ENCODE data around the gene PLSCR5.

Gene PLSCR5, protein sequence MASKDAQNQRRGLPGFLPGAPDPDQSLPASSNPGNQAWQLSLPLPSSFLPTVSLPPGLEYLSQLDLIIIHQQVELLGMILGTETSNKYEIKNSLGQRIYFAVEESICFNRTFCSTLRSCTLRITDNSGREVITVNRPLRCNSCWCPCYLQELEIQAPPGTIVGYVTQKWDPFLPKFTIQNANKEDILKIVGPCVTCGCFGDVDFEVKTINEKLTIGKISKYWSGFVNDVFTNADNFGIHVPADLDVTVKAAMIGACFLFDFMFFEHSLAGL

DNA sequence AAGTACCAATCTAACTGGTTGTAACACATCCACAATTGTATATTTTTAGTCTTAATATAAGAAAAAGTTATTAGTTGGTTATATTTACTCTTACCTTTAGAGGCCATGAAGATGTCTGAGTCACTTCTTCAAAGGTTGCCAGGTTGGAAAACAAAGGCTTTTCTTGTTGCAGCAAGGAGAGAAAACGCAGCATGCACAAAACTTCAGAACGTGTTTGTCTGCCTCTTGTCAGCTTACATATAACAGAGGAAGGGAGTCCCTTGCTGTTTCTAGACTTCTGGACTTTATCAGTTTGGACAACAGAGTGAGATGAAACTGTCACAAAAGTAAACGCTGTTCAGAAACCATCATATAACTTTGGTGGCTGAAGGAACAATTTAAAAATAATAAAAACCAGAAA lies at the start of gene PLSCR5:
PLSCR5 (minus strand) TSS at position 241 of the 400 bp plus-strand sequence; CDS start at position 107, 134 bp downstream.
- no peak for DNase-seq

DNA sequence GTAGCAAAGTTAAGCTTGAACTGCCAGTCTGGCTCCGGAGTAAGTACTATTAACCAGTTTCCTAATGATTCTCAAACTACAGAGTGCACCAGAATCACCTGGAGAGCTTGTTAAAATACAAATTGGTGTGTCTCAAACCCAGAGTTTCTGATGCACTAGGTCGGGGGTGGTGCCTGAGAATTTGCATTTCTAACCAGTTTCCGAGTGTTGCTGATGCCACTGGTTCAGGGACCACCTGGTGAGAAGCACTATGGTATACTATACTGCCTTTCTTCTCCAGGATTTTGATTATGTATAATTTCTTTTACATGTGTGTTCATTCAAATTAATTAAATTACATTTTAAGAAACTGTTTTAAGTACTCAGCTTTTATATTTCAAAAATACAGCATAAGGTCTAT lies 48.8 kb upstream of the PLSCR5 start:
- no peak for DNase-seq

- DNase-seq, result no peak
These were observed 45.7 kb upstream of the PLSCR5 start for GRCh38 chr3:146650691-146651442.

DNA sequence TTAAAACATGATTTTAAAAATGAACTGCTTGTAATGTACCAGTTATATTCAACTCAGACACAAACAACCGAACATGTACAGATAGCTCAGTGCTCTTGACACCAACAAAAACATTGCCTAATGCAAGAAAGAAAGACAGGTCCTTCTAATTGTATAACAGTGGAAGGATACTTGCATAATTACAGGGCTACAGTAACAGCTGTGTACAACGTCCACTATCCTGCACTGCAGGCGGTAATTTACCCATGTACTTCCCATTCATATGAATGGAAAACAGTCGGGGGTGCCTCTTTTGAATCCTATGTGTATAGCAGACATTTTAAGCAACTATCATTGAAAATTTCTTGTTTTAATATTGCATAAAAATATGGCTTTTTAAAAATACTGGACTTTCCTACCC lies 41.1 kb upstream of the PLSCR5 start:
- DNase-seq, result no peak

DNA sequence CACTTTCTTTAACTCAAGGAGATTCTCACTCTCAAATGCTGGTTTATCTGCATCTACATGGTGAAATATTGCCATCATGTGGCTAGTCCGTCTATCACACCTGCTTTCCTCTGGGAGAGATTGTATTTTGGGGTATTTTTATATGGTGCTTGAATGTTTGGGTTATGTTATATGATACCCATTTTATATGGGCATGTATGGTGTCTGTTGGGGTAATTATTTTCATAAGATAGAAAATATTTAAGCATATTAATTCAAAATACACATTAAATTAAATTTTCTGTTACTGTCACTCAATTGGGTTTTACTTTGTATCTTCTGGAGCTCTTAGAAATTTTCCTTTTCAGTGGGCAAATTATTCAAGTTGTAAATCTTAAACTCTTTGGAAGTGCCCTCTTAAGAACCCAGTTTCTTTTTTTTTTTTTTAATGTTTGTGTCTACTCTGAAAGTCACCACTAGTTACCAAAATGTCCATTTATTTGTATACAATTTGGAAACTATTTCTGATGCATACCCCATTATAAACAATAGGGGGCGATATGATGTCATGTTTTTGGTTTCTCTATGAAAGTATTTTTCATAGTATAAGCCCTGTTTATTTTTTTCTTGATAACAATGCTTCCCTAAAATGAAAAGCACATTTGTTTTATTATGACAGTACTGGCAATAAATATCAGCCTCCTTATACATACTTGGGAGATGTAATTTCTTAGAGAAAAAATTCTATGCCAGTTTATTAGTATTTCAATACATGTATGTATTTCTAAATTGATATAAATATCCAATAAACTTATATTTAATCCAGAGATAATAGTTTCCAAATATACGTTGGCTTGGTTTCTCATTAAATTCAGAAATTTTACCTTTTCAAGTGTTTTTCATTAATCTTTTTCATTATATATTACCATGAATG lies 36.1 kb upstream of the PLSCR5 start:
- no peak for DNase-seq

GRCh38 chr3:146640361-146640760 lies 35.2 kb upstream of the PLSCR5 start:
- no peak for DNase-seq

DNA sequence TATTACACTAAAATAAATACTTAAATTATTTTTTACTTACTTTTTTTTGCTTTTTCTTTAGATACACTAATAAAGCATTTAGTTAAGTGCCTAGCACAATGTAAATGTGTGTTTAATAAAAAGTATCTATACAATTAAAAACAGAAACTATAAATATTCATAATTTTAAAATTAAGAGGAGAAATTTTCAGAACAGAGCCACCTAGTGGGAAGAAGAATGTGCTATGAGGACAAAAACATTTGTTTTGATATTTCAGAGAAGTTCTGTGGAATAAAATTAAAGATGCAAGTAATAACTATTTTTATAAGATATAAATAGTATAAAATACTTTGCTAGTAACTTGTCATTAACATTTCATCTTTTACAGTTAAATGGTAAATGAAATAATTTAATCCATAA lies 33.6 kb upstream of the PLSCR5 start:
- no peak for DNase-seq

GRCh38 chr3:146637871-146638270 lies 32.7 kb upstream of the PLSCR5 start:
- no peak for DNase-seq

GRCh38 chr3:146636881-146637280 lies 31.7 kb upstream of the PLSCR5 start:
- no peak for DNase-seq

DNA sequence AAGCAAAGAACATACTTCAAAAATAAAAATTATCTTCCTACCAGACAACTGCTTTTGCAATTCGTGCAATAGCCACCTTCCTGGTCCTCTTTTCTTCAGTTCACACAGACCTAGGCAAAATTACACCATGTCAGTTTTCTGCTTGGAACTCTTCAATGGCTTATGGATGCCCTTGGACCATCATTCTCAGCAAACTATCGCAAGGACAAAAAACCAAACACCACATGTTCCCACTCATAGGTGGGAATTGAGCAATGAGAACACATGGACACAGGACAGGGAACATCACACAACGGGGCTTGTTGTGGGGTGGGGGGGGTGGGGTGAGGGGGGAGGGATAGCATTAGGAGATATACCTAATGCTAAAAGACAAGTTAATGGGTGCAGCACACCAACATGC lies 29.2 kb upstream of the PLSCR5 start:
- DNase-seq, result no peak

DNA sequence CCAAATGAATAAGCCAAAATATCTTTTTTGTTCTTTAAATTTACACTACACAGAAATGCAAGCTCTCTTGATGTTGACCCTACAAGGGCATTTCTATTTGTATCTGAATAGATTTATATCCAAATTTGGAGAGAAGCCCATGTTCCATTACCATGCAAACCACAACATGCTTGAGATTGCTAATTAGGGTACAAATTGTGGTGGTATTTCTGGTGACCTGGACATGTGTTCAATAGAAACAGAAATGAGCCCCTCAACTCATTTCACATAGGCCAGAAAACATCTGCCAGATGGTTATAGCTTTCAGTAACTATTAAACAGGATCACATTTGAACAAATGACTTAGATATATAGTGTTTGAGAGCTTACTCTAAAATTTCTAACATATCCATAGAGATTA lies 23.5 kb upstream of the PLSCR5 start:
- no peak for DNase-seq

DNA sequence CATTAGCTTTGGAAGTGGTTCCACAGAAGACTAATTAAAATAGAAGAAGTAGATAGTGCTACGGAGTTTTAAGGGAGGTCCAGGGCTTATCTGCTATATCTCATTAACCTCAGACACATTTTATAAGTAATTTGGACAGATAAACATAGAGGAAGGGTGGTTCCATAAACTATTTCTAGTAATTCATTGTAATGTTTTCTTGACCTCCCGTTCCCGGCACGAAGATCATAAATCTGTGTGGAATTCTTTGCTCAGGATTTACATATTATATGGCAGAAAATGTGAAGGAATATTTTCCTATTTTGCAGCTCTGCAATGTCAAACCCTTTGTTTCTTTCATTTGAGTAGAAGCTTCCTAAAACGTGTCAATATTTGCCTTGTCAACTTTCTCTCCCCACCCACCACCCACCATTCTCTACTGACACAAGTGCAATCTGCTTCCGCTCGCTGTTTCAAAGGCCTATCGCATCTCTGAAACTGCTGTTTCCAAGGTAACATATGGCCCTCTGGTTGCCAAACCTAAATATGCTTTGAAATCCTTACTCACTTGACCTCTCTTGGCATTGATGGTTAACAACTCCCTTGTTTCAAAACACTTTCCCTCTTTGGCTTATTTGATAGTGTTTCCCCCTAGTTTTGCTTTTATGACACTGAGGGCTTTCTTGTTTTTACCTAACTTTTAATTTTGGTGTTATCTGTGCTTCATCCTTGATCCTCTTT lies 21.4 kb upstream of the PLSCR5 start:
- DNase-seq, result no peak

- no peak for DNase-seq
These were observed 20.1 kb upstream of the PLSCR5 start for GRCh38 chr3:146625186-146625775.

DNA sequence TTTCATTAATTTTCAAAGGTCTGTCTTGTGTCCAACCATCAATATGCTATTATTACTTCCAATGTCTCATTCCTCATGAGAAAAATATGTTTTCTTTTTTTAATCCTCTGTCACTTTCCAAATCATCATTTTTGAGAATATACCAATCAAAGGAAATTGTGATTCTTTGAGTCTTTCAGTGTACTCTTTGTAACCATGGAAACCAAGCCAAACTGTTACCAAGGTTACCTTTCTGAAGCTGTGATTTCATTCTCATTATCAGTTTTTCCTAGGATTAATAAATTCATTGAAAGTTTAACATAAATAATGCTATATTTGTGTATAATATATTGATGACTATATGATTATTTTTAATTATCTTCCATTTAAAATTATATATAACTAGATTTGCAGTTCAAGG lies 16.6 kb upstream of the PLSCR5 start:
- no peak for DNase-seq

DNA sequence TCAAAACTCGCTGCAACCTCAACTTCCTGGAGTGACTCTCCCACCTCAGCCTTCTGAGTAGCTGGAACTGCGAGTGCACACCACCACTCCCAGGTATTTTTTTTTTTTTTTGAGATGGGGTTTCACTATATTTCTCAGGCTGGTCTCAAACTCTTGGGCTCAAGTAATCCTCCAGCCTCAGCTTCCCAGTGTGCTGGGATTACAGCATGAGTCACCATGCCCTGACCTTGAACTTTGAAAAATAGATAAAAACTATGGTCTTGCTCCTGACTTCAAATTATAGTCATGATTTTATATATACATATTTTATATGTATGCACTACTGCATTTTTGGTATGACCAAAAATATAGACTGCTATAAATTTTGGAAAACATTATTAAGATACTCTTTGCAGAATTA lies 6.9 kb upstream of the PLSCR5 start:
- no peak for DNase-seq

GRCh38 chr3:146611096-146611495 lies 6.0 kb upstream of the PLSCR5 start:
- DNase-seq, result no peak

DNA sequence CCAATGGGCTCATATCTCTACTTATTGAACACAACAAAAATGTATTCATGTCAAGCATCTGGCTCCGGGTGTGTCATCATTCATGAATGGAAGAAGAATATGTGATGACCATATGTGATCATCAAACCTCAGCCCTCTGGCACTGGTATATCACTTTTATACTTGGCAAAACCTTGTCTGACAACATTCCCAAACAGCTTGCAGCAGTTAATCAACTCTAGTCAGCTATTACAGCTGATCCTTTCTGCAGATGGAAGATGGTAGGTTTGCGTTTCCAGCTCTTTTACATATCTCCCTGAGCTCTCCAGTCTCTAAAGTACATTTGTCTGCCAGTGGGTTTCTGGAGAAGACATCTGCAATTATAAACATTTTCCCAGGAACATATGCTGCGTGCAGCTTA lies 6.6 kb downstream of the PLSCR5 start:
- no peak for DNase-seq

GRCh38 chr3:146594843-146595482 lies 10.2 kb downstream of the PLSCR5 start:
- no peak for DNase-seq

DNA sequence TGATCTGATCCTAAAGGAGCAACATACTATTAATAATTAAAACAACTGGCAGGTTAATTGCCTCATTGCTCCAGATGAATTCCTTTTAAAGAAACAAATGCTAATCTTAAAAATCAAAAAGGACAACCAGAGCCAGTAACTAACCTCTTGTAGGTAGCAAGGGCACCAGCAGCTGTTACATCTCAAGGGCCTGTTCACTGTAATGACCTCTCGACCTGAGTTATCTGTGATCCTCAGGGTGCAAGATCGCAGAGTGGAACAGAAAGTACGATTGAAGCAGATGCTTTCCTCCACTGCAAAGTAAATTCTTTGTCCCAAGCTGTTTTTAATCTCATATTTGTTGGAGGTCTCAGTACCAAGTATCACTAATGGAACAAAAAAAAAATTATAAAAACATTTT lies 11.4 kb downstream of the PLSCR5 start:
- DNase-seq, result no peak

- no peak for DNase-seq
These were observed 14.6 kb downstream of the PLSCR5 start for GRCh38 chr3:146590521-146590920.

DNA sequence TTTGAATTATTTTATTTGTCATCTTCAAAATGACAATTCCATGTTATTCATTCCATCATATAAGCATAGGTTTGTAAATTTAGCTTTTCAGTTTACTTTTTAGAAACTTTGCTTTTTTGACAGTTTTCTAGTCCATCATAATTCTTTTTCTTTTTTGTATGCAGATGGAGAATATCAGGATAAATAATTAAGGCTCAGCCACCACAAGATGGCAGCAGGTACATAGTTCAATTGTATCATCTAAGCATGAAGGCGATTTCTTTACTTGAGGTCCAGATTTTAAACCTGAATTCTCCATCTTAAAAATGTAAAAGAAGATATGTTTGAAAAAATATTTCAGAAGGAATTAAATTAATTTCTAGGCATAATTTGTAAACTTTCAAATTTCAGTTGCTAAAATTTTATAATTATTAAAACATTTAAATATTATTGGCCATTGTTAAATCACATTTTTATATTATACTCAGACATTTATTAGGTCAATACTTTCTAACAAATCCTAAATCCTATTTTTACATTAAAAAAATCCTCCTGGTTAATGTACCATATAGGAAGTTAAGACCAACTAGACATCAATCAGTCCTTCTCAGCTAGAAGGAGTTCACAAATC lies 15.1 kb downstream of the PLSCR5 start:
- no peak for DNase-seq

DNA sequence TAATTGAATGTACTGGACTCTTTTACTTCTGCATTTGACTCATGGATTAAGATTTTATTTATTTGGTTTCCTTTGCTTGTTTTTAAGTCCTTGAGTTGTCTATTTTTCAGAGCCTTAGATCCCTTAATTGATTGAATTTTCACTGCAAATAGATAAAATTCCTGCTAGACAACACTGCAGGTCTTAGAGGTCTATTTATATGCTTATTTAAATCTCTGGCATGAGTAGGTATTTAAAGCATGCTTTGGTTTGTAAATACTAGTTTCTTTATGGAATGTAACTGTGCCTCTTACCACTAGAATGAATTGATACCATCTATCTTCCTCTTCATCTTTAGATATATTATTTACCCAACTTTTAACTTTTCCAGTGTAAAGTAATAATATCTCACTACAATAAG lies 20.0 kb downstream of the PLSCR5 start:
- no peak for DNase-seq

All from activated naive CD4-positive, alpha-beta T cell (primary cell).